B cell (primary cell): ENCODE measurements around the gene EPB41L2. TPM values are rescaled to one million over a fixed set of nuclear protein-coding genes. Genes with fewer than 3 reads are reported as not detected.

Experiments
- ATAC-seq: fragments of 200-7000 bp; cut with Tn5 transposase; one replicate; pipeline ENCODE4 v1.10.0; 2021; ENCODE audit warnings: low read depth, mild to moderate bottlenecking, moderate number of reproducible peaks, moderate library complexity
- CTCF ChIA-PET: fragments of 350-600 bp; sonication (Branson Sonifier 250); formaldehyde crosslinking; loops from one replicate; lab custom pipeline; 2021; ENCODE audit warnings: antibody characterized with exemption, inconsistent platforms; lab: Charles Lee
- POLR2A ChIA-PET: fragments of 350-600 bp; sonication (Branson Sonifier 250); formaldehyde crosslinking; loops from one replicate; lab custom pipeline; 2021; ENCODE audit warnings: antibody characterized with exemption; lab: Charles Lee
- DNase-seq: peaks from one replicate; pipeline ENCODE4 v3.0.0; 2013
- H2AFZ ChIP-seq: 2 replicates; pipeline ENCODE4 v1.6.1; 2012; ENCODE audit warnings: mild to moderate bottlenecking, low read depth, low read length; ENCODE audit not compliant: insufficient read depth, poor library complexity, severe bottlenecking
- H3K27ac ChIP-seq, 2 donors: 1 replicate in 1 of 2; 2 replicates in 1 of 2; pipeline ENCODE4 v1.5.1; 2012 to 2013; ENCODE audit warnings: low read length in 2 of 2, mild to moderate bottlenecking in 2 of 2, moderate library complexity in 1 of 2
- H3K27me3 ChIP-seq, 4 experiments: fragments of 200-600 bp in 1 of 4; sonication (generic) in 1 of 4; replicated peaks in 1 of 4; 1 replicate in 2 of 4; 2 replicates in 2 of 4; pipeline versions ENCODE4 v1.6.1 to v1.7.0; 2013 to 2016; ENCODE audit warnings: low read length in 3 of 4, mild to moderate bottlenecking in 2 of 4, mixed read lengths in 1 of 4, moderate library complexity in 1 of 4; ENCODE audit not compliant: insufficient read depth in 4 of 4, control insufficient read depth in 3 of 4; ENCODE audit errors: control extremely low read depth in 1 of 4
- H3K36me3 ChIP-seq, 2 experiments: replicated peaks in 1 of 2; 1 replicate in 1 of 2; 2 replicates in 1 of 2; pipeline versions ENCODE4 v1.6.1 to v1.7.1; 2013; ENCODE audit warnings: low read length in 1 of 2; ENCODE audit not compliant: insufficient read depth in 2 of 2, control insufficient read depth in 1 of 2; ENCODE audit errors: control extremely low read depth in 1 of 2, extremely low read depth in 1 of 2
- H3K4me1 ChIP-seq, 2 donors: fragments of 200-600 bp in 1 of 2; sonication (generic) in 1 of 2; 1 replicate in 1 of 2; 2 replicates in 1 of 2; pipeline versions ENCODE4 v1.5.1 to v1.6.1; 2013 to 2017; ENCODE audit warnings: low read length in 2 of 2; ENCODE audit not compliant: control insufficient read depth in 2 of 2, insufficient read depth in 2 of 2
- H3K4me2 ChIP-seq: replicated peaks from 2 replicates; pipeline ENCODE3; 2012; ENCODE audit warnings: mild to moderate bottlenecking, low read depth, low read length; ENCODE audit not compliant: poor library complexity, severe bottlenecking
- H3K4me3 ChIP-seq, 5 experiments: fragments of 200-600 bp in 1 of 5; sonication (generic) in 1 of 5; 1 replicate in 3 of 5; 2 replicates in 2 of 5; pipeline versions ENCODE4 v1.5.1 to v1.7.0; 2011 to 2016; ENCODE audit warnings: low read length in 4 of 5, mild to moderate bottlenecking in 4 of 5, low read depth in 2 of 5, control low read depth in 1 of 5, moderate library complexity in 1 of 5; ENCODE audit not compliant: insufficient read depth in 1 of 5; ENCODE audit errors: control extremely low read depth in 1 of 5, extremely low read depth in 1 of 5
- H3K79me2 ChIP-seq: fragments of 200-600 bp; sonication (generic); one replicate; pipeline ENCODE4 v1.6.0; 2016; ENCODE audit warnings: low read length; ENCODE audit not compliant: control insufficient read depth, insufficient read depth
- H3K9ac ChIP-seq: fragments of 200-600 bp; sonication (generic); 2 replicates; pipeline ENCODE4 v1.6.1; 2017; ENCODE audit warnings: mild to moderate bottlenecking, low read length, moderate library complexity
- H3K9me3 ChIP-seq, 3 donors: one replicate each; pipeline versions ENCODE4 v1.6.1 to v1.7.1; 2013; ENCODE audit warnings: low read length in 2 of 3; ENCODE audit not compliant: control insufficient read depth in 2 of 3, insufficient read depth in 1 of 3; ENCODE audit errors: control extremely low read depth in 1 of 3
- H4K20me1 ChIP-seq: 2 replicates; pipeline ENCODE4 v1.6.0; 2012; ENCODE audit warnings: mild to moderate bottlenecking, low read length; ENCODE audit not compliant: insufficient read depth, control insufficient read depth, poor library complexity, severe bottlenecking
- H3K27ac Mint-ChIP-seq: one replicate; pipeline ENCODE4 v1.8.0; 2021; ENCODE audit warnings: mixed read lengths
- H3K27me3 Mint-ChIP-seq: one replicate; pipeline ENCODE4 v1.8.0; 2021; ENCODE audit warnings: mixed read lengths
- H3K4me1 Mint-ChIP-seq: one replicate; pipeline ENCODE4 v1.8.0; 2021; ENCODE audit warnings: mixed read lengths
- H3K4me3 Mint-ChIP-seq: one replicate; pipeline ENCODE4 v1.8.0; 2021; ENCODE audit warnings: mixed read lengths
- H3K9me3 Mint-ChIP-seq: one replicate; pipeline ENCODE4 v1.8.0; 2022; ENCODE audit warnings: mixed read lengths; ENCODE audit not compliant: insufficient read depth
- EZH2 ChIP-seq: IDR thresholded peaks from 2 replicates; pipeline ENCODE4 v1.6.1; 2012; ENCODE audit warnings: borderline replicate concordance, low read depth, mild to moderate bottlenecking, moderate library complexity, low read length; ENCODE audit not compliant: insufficient read depth, poor library complexity, severe bottlenecking
- WGBS: methylation state at CpG from one replicate; pipeline ENCODE4 v1.1.5; 2013; ENCODE audit warnings: missing lambda C conversion rate; ENCODE audit not compliant: insufficient coverage; 5-methylcytosine and 5-hydroxymethylcytosine counted together
- intact Hi-C: fragments of 100-400 bp; cut with micrococcal nuclease; formaldehyde crosslinking; loops from one replicate; pipeline ENCODE4 v1.10.0; 2022
- polyA plus RNA-seq: library from polyadenylated mRNA; depleted of rRNA; stranded (reverse); fragments of >200 nt; gene quantifications from 2 replicates; pipeline ENCODE4 v1.2.3, GENCODE V29; 2012
- total RNA-seq, 2 donors: library from RNA; stranded (reverse); fragments of 120-200 nt in 1 of 2; gene quantifications; 1 replicate in 1 of 2; 2 replicates in 1 of 2; pipeline versions ENCODE4 v1.2.3 to v1.2.4, GENCODE V29; 2013 to 2022
- TF ChIP-seq, protein P1 (sequence below): fragments of 200-600 bp; IDR thresholded peaks from one replicate; pipeline ENCODE4 v1.8.0; 2022; ENCODE audit warnings: antibody characterized with exemption, mild to moderate bottlenecking

Gene EPB41L2
- total and polyA plus RNA-seq, 2 donors (not counting 1 experiment from before 2014, with no cell fraction given) = 17.8 to 61.0 TPM

DNA sequence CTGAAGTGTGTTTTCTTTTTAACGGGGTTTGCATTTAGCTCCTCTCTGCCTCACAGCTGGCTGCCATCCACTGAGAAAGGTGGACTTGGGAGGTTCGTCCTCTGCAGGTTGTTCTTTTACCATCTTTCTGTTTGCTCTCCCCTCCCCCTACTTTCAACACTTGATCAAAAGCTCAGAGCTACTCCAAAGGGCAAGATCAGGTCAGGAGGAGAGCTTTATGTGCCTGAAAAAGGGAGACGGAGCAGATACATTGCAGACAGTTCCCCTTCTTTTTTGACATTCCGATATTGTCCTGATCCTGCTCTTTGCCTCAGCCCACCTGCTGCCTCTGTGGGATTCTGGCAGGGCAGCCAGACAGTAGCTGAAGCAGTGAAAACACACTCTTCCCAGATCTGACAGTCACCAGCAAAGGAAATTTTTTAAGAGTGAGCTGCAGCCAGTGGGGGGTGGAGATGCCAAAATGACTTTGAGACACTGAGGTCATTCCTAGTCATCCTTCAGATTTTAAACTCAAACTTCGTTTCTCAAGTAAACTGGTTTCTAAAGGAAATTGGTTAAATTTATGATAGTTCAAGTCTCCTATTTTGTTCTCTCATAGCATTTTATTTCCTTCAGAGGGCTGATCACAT is 209.4 kb downstream of the EPB41L2 start:
- CTCF ChIA-PET = interaction anchor here (0.8 to 2.0 kb wide), 2 partner anchors 8 to 18 kb away, joined by 3 to 7 read pairs; no protein-coding TSS in a partner anchor

More for the DNA sequence above, 209.4 kb downstream of the EPB41L2 start:
- Mint-ChIP-seq H3K4me3 (no peak overlapping the region), H3K27ac (no peak overlapping the region), H3K27me3 (no peaks in the 10 kb centered on the region), H3K4me1 (peaks cover 21% of the 10 kb centered on the region), H3K9me3 (no peaks in the 10 kb centered on the region)
- H3K4me3 ChIP-seq = no peak overlapping the region
- H3K9me3 ChIP-seq = no peaks in the 10 kb centered on the region
- no peak overlapping the region for H3K9ac ChIP-seq
- H3K27ac ChIP-seq = no peak overlapping the region
- H3K27me3 ChIP-seq = no peaks in the 10 kb centered on the region
- H3K4me1 ChIP-seq = peaks cover 6 to 8% of the 10 kb centered on the region in 2 donors
- intact Hi-C loops = no loop called here
- TF ChIP-seq, protein P1, sequence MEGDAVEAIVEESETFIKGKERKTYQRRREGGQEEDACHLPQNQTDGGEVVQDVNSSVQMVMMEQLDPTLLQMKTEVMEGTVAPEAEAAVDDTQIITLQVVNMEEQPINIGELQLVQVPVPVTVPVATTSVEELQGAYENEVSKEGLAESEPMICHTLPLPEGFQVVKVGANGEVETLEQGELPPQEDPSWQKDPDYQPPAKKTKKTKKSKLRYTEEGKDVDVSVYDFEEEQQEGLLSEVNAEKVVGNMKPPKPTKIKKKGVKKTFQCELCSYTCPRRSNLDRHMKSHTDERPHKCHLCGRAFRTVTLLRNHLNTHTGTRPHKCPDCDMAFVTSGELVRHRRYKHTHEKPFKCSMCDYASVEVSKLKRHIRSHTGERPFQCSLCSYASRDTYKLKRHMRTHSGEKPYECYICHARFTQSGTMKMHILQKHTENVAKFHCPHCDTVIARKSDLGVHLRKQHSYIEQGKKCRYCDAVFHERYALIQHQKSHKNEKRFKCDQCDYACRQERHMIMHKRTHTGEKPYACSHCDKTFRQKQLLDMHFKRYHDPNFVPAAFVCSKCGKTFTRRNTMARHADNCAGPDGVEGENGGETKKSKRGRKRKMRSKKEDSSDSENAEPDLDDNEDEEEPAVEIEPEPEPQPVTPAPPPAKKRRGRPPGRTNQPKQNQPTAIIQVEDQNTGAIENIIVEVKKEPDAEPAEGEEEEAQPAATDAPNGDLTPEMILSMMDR = no peak
- TF ChIP-seq EZH2 = no peak
- H3K79me2 ChIP-seq = no peaks in the 10 kb centered on the region
- POLR2A ChIA-PET = no interaction called here
- no peaks in the 10 kb centered on the region for H4K20me1 ChIP-seq
- ATAC-seq (no peak), DNase-seq (no peak)
- H3K36me3 ChIP-seq = peaks cover 0 to 2% of the 10 kb centered on the region in 2 experiments
- H3K4me2 ChIP-seq = no peak overlapping the region
- H2AFZ ChIP-seq = no peak overlapping the region
- 100% methylated on average over 2 of the region's 5 CpGs for WGBS
